PC-3 (cell line): ENCODE data around the gene KIF4B. TPM values are rescaled to one million over a fixed set of nuclear protein-coding genes. Genes with fewer than 3 reads are reported as not detected.

Experiments used
- ATAC-seq: fragments of 200-7000 bp; cut with Tn5 transposase; 2 replicates; pipeline ENCODE4 v1.9.1; 2020; ENCODE audit warnings: mild to moderate bottlenecking, moderate library complexity
- BruUV-seq: library from RNA; stranded (reverse); fragments of 400-500 nt; replicated peaks from 2 replicates; lab custom pipeline; 2021; lab: Mats Ljungman, UMichigan
- CTCF ChIA-PET: fragments of 300-600 bp; sonication (Branson Sonifier 250); formaldehyde crosslinking; loops from one replicate; lab custom pipeline; 2022; ENCODE audit warnings: antibody characterized with exemption; lab: Charles Lee
- POLR2A ChIA-PET: fragments of 300-600 bp; sonication (Branson Sonifier 250); formaldehyde crosslinking; loops from one replicate; lab custom pipeline; 2022; ENCODE audit warnings: antibody characterized with exemption; ENCODE audit not compliant: unreplicated experiment; lab: Charles Lee
- DNase-seq: peaks from one replicate; pipeline ENCODE4 v3.0.0-alpha.2; 2015
- H2AFZ ChIP-seq: fragments of 300-600 bp; sonication (generic); 2 replicates; pipeline ENCODE4 v1.6.0; 2016; ENCODE audit warnings: antibody characterized with exemption, low read length
- H3F3A ChIP-seq: fragments of 300-600 bp; sonication (generic); one replicate; pipeline ENCODE4 v1.6.0; 2017; ENCODE audit warnings: antibody characterized with exemption, low read length, control low read depth, mild to moderate bottlenecking; ENCODE audit not compliant: unreplicated experiment
- H3K27ac ChIP-seq: fragments of 300-600 bp; sonication (generic); 2 replicates; pipeline ENCODE4 v1.5.1; 2016; ENCODE audit warnings: mild to moderate bottlenecking, low read length
- H3K27me3 ChIP-seq: fragments of 300-600 bp; sonication (generic); 2 replicates; pipeline ENCODE4 v1.6.1; 2016; ENCODE audit warnings: low read length, mixed read lengths
- H3K36me3 ChIP-seq: fragments of 300-600 bp; sonication (generic); 2 replicates; pipeline ENCODE4 v1.6.1; 2016; ENCODE audit warnings: low read depth, mixed run types, low read length, mixed read lengths
- H3K4me1 ChIP-seq: fragments of 300-600 bp; sonication (generic); 2 replicates; pipeline ENCODE4 v1.5.1; 2016; ENCODE audit warnings: low read length; ENCODE audit not compliant: insufficient read depth
- H3K4me2 ChIP-seq: fragments of 300-600 bp; sonication (generic); 2 replicates; pipeline ENCODE4 v1.6.0; 2016; ENCODE audit warnings: low read length
- H3K4me3 ChIP-seq: fragments of 300-600 bp; sonication (generic); 2 replicates; pipeline ENCODE4 v1.5.1; 2016; ENCODE audit warnings: mild to moderate bottlenecking, low read length, mixed read lengths
- H3K79me2 ChIP-seq: fragments of 300-600 bp; sonication (generic); 2 replicates; pipeline ENCODE4 v1.6.1; 2017; ENCODE audit warnings: low read length, mixed read lengths
- H3K9ac ChIP-seq: fragments of 300-600 bp; sonication (generic); 2 replicates; pipeline ENCODE4 v1.6.0; 2016; ENCODE audit warnings: mild to moderate bottlenecking, low read length
- H3K9me2 ChIP-seq: fragments of 300-600 bp; sonication (generic); replicated peaks from 2 replicates; pipeline ENCODE4 v1.6.1; 2016; ENCODE audit warnings: mixed run types, low read length, mixed read lengths
- H3K9me3 ChIP-seq: fragments of 300-600 bp; sonication (generic); 2 replicates; pipeline ENCODE4 v1.6.1; 2016; ENCODE audit warnings: low read length, mixed read lengths
- H4K20me1 ChIP-seq: fragments of 300-600 bp; sonication (generic); 2 replicates; pipeline ENCODE4 v1.6.1; 2016; ENCODE audit warnings: low read length, mixed read lengths
- CTCF ChIP-seq: fragments of 300-600 bp; sonication (generic); conservative IDR thresholded peaks from 2 replicates; pipeline ENCODE4 v1.5.1; 2017; ENCODE audit warnings: antibody characterized with exemption, low read depth, mild to moderate bottlenecking, low read length
- EZH2 ChIP-seq: fragments of 300-600 bp; sonication (generic); IDR thresholded peaks from one replicate; pipeline ENCODE4 v1.6.1; 2017; ENCODE audit warnings: antibody characterized with exemption, mild to moderate bottlenecking, low read length; ENCODE audit not compliant: unreplicated experiment
- EZH2phosphoT487 ChIP-seq: fragments of 300-600 bp; sonication (generic); IDR thresholded peaks from 2 replicates; pipeline ENCODE4 v1.6.1; 2018; ENCODE audit warnings: mild to moderate bottlenecking, antibody characterized with exemption, low read length, borderline replicate concordance
- intact Hi-C: fragments of 100-400 bp; cut with micrococcal nuclease; formaldehyde crosslinking; loops from 2 replicates; pipeline ENCODE4 v1.9.0; 2023
- total RNA-seq: library from RNA; depleted of rRNA; stranded (reverse); fragments of >200 nt; gene quantifications from 2 replicates; pipeline ENCODE4 v1.2.3, GENCODE V29; 2014

The KIF4B gene
- total RNA-seq, 1 experiment from 2014 or later = not detected

- no peak overlapping the region for H3K27ac ChIP-seq
- no peaks in the 10 kb centered on the region for H3K9me2 ChIP-seq
- no peak overlapping the region for H3K4me3 ChIP-seq
- H3K9ac ChIP-seq = no peak overlapping the region
- no peaks in the 10 kb centered on the region for H4K20me1 ChIP-seq
- H3K9me3 ChIP-seq = no peaks in the 10 kb centered on the region
- no peak overlapping the region for H3K4me2 ChIP-seq
- DNase-seq = no peak
- no peaks in the 10 kb centered on the region for H3F3A ChIP-seq
- POLR2A ChIA-PET = no interaction called here
- no peaks in the 10 kb centered on the region for H3K36me3 ChIP-seq
- no peaks in the 10 kb centered on the region for H3K79me2 ChIP-seq
- intact Hi-C loops = no loop called here
- no TSS peak for BruUV-seq
- CTCF ChIA-PET = no interaction called here
- no peak overlapping the region for H2AFZ ChIP-seq
- TF ChIP-seq EZH2phosphoT487 (no peak), EZH2 (no peak), CTCF (no peak)
- no peaks in the 10 kb centered on the region for H3K4me1 ChIP-seq
- ATAC-seq = no peak
- H3K27me3 ChIP-seq = no peaks in the 10 kb centered on the region; the same call in 1 of the 2 replicates
Observed at GRCh38 chr5:155023320-155023719, 9.8 kb downstream of the KIF4B start.

- ATAC-seq = no peak
- Histone ChIP-seq H3K27me3 (no peaks in the 10 kb centered on the region; the same call in 1 of the 2 replicates), H4K20me1 (no peaks in the 10 kb centered on the region), H3K9me2 (no peaks in the 10 kb centered on the region), H3K4me1 (no peaks in the 10 kb centered on the region), H3F3A (no peaks in the 10 kb centered on the region), H3K36me3 (no peaks in the 10 kb centered on the region), H3K4me2 (no peak overlapping the region), H3K27ac (no peak overlapping the region), H2AFZ (no peak overlapping the region), H3K4me3 (no peak overlapping the region), H3K79me2 (no peaks in the 10 kb centered on the region), H3K9me3 (no peaks in the 10 kb centered on the region), H3K9ac (no peak overlapping the region)
- CTCF ChIA-PET = no interaction called here
- BruUV-seq = no TSS peak
- POLR2A ChIA-PET = no interaction called here
- intact Hi-C loops = no loop called here
- peak; percentile 11 for DNase-seq
- no peak for TF ChIP-seq EZH2
- no peak for TF ChIP-seq EZH2phosphoT487
Observed at GRCh38 chr5:155024015-155024414, 10.5 kb downstream of the KIF4B start.

GRCh38 chr5:155025895-155026294 lies 12.3 kb downstream of the KIF4B start:
- ChIA-PET CTCF (no interaction called here), POLR2A (no interaction called here)
- no peaks in the 10 kb centered on the region for H3K36me3 ChIP-seq
- intact Hi-C loops = no loop called here
- no peaks in the 10 kb centered on the region for H3F3A ChIP-seq
- H3K9ac ChIP-seq = no peak overlapping the region
- H2AFZ ChIP-seq = no peak overlapping the region
- no peak for ATAC-seq
- DNase-seq = no peak
- H3K27me3 ChIP-seq = no peaks in the 10 kb centered on the region; the same call in 1 of the 2 replicates
- no peaks in the 10 kb centered on the region for H4K20me1 ChIP-seq
- no peaks in the 10 kb centered on the region for H3K9me2 ChIP-seq
- no peak overlapping the region for H3K4me3 ChIP-seq
- BruUV-seq = no TSS peak
- no peaks in the 10 kb centered on the region for H3K79me2 ChIP-seq
- TF ChIP-seq CTCF (no peak), EZH2 (no peak), EZH2phosphoT487 (no peak)
- no peaks in the 10 kb centered on the region for H3K4me1 ChIP-seq
- H3K9me3 ChIP-seq = no peaks in the 10 kb centered on the region
- H3K27ac ChIP-seq = no peak overlapping the region
- H3K4me2 ChIP-seq = no peak overlapping the region
